Measurements from ENCODE around the gene KRTAP1-1. TPM values are rescaled to one million over a fixed set of nuclear protein-coding genes. Genes with fewer than 3 reads are reported as not detected.
"Not testable (repeated sequence)": the region's sequence is repeated elsewhere in the genome, so short reads cannot be mapped to it uniquely, and the experiment has no call there.

The KRTAP1-1 gene
- total RNA-seq, 4 donors from 2014 or later, result not detected

- Histone ChIP-seq H3K27me3 (peaks cover 0 to 15% (median 0%) of the 10 kb centered on the region in 4 donors), H3K4me3 (no peak overlapping the region), H3K4me1 (no peaks in the 10 kb centered on the region), H3K9me3 (peaks cover 0 to 8% (median 0%) of the 10 kb centered on the region in 4 donors), H3K36me3 (no peaks in the 10 kb centered on the region), H3K27ac (replicated peaks in 1 of 4) (no peak overlapping the region)
- no peak for DNase-seq (ENCODE audit: extremely low spot score)
- TF ChIP-seq EP300 (IDR thresholded peaks at IDR 0.05) (no peak), POLR2A (IDR thresholded peaks at IDR 0.05; ENCODE audit: low read depth) (no peak), POLR2AphosphoS5 (IDR thresholded peaks at IDR 0.05) (no peak)
- TF ChIP-seq, protein P1, sequence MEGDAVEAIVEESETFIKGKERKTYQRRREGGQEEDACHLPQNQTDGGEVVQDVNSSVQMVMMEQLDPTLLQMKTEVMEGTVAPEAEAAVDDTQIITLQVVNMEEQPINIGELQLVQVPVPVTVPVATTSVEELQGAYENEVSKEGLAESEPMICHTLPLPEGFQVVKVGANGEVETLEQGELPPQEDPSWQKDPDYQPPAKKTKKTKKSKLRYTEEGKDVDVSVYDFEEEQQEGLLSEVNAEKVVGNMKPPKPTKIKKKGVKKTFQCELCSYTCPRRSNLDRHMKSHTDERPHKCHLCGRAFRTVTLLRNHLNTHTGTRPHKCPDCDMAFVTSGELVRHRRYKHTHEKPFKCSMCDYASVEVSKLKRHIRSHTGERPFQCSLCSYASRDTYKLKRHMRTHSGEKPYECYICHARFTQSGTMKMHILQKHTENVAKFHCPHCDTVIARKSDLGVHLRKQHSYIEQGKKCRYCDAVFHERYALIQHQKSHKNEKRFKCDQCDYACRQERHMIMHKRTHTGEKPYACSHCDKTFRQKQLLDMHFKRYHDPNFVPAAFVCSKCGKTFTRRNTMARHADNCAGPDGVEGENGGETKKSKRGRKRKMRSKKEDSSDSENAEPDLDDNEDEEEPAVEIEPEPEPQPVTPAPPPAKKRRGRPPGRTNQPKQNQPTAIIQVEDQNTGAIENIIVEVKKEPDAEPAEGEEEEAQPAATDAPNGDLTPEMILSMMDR (IDR thresholded peaks at IDR 0.05), result no peak
- intact Hi-C loops (cut with DNase I), result no loop called here
- 100% methylated on average over 1 of the region's 1 CpG for WGBS
Observed at GRCh38 chr17:41042953-41043352, 1.7 kb upstream of the KRTAP1-1 start.

- Histone ChIP-seq H3K36me3 (no peaks in the 10 kb centered on the region), H3K4me3 (no peak overlapping the region), H3K4me1 (no peaks in the 10 kb centered on the region), H3K27me3 (no peaks in the 10 kb centered on the region), H3K9me3 (peaks cover 0 to 3% (median 0%) of the 10 kb centered on the region in 4 donors), H3K27ac (replicated peaks in 1 of 4) (no peak overlapping the region)
- no peak for DNase-seq (ENCODE audit: extremely low spot score)
- no peak for TF ChIP-seq POLR2AphosphoS5 (IDR thresholded peaks at IDR 0.05)
- no peak for TF ChIP-seq POLR2A (IDR thresholded peaks at IDR 0.05; ENCODE audit: low read depth)
- TF ChIP-seq, protein P1 (IDR thresholded peaks at IDR 0.05), result no peak
- TF ChIP-seq EP300 (IDR thresholded peaks at IDR 0.05), result no peak
- intact Hi-C loops (cut with DNase I), result no loop called here
- 66% methylated on average over 2 of the region's 2 CpGs for WGBS
Observed at GRCh38 chr17:41037853-41038350, 3.3 kb downstream of the KRTAP1-1 start.

DNA sequence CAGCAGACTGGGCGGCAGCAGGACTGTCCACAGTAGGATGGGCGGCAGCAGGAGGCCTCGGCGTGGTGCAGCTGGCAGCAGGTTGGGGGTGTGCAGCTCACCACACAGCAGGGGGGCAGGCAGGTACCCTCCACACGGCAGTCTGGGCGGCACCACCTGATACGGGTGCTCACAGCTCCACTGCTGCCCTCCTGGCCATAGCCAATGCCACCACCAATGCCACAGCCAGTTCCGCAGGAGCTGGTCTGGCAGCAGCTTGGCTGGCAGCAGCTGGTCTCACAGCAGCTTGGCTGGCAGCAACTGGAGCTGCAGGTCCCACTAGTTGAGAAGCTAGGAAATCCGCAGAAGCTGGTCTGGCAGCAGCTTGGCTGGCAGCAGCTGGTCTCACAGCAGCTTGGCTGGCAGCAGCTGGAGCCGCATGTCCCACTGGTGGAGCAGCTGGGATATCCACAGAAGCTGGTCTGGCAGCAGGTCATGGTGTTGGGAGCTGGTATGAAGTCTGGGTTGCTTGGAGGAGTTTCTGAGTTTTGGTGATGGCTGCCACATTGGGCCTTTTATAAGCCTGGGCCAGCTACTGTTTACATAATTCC, 6.8 kb downstream of the KRTAP1-1 start, which contains the start of gene KRTAP1-3:
Gene KRTAP1-3, minus strand, starts transcription at position 529 of the 590 bp plus-strand sequence. Its CDS starts 53 bp downstream, at position 476.
- H3K27ac ChIP-seq (replicated peaks in 1 of 4); H3K27me3 ChIP-seq; H3K4me3 ChIP-seq; H3K9me3 ChIP-seq; intact Hi-C loops (cut with DNase I); H3K4me1 ChIP-seq; DNase-seq (ENCODE audit: extremely low spot score); H3K36me3 ChIP-seq: not testable (repeated sequence)
- WGBS, result 92% methylated on average over 4 of the region's 10 CpGs

DNA sequence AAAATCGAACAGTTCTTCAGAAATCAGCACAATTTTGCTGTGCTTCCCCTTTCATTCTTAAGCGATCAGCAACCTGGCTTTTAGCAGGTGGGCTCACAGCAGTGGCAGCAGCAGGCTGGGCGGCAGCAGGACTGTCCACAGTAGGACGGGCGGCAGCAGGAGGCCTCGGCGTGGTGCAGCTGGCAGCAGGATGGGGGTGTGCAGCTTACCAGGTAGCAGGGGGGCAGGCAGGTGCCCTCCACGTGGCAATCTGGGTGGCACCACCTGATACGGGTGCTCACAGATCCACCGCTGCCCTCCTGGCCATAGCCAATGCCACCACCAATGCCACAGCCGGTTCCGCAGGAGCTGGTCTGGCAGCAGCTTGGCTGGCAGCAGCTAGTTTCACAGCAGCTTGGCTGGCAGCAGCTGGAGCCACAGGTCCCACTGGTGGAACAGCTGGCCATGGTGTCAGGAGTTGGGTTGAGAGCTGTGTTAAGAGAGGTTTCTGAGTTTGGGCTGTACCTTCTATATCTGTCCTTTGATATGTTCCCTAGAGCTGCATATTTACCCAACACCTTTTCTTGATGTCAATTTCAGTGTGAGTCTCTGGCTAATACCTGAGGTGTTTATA, 11.5 kb downstream of the KRTAP1-1 start, which contains the start of gene KRTAP1-4:
Gene KRTAP1-4, minus strand, starts transcription at position 563 of the 613 bp plus-strand sequence. Its CDS starts 117 bp downstream, at position 446.
- Histone ChIP-seq H3K27me3 (peaks cover 0 to 12% (median 0%) of the 10 kb centered on the region in 4 donors), H3K4me1 (no peaks in the 10 kb centered on the region), H3K27ac (replicated peaks in 1 of 4) (no peak within 1 kb of the TSS), H3K4me3 (no peak within 1 kb of the TSS), H3K9me3 (no peaks in the 10 kb centered on the region), H3K36me3 (no peaks in the 10 kb centered on the region)
- no peak for DNase-seq (ENCODE audit: extremely low spot score)
- TF ChIP-seq EP300 (IDR thresholded peaks at IDR 0.05) (no peak), POLR2A (IDR thresholded peaks at IDR 0.05; ENCODE audit: low read depth) (no peak), POLR2AphosphoS5 (IDR thresholded peaks at IDR 0.05) (no peak)
- TF ChIP-seq, protein P1 (IDR thresholded peaks at IDR 0.05), result no peak
- intact Hi-C loops (cut with DNase I), result no loop called here
- WGBS, result 87% methylated on average over 4 of the region's 12 CpGs

- Histone ChIP-seq H3K36me3 (no peaks in the 10 kb centered on the region), H3K27ac (replicated peaks in 1 of 4) (no peak within 1 kb of the TSS), H3K4me1 (no peaks in the 10 kb centered on the region), H3K4me3 (no peak within 1 kb of the TSS), H3K27me3 (peaks cover 0 to 12% (median 0%) of the 10 kb centered on the region in 4 donors), H3K9me3 (no peaks in the 10 kb centered on the region)
- DNase-seq (ENCODE audit: extremely low spot score), result no peak
- WGBS, result 65% methylated on average over 7 of the region's 9 CpGs
- TF ChIP-seq EP300 (IDR thresholded peaks at IDR 0.05) (no peak), POLR2AphosphoS5 (IDR thresholded peaks at IDR 0.05) (no peak), POLR2A (IDR thresholded peaks at IDR 0.05; ENCODE audit: low read depth) (no peak)
- TF ChIP-seq, protein P1 (IDR thresholded peaks at IDR 0.05), result no peak
- intact Hi-C loops (cut with DNase I), result no loop called here
Observed at GRCh38 chr17:41026715-41027471, 14.4 kb downstream of the KRTAP1-1 start, which contains the start of gene KRTAP1-5. KRTAP1-5 (minus strand) TSS chr17:41027208; CDS start chr17:41027155, 53 bp downstream.

Measured in esophagus muscularis mucosa (tissue), 4 donors.